Neutrophil (primary cell): Measurements from ENCODE around the gene VEZT.

ENCODE experiments used
- H3K27ac ChIP-seq: fragments of 200-600 bp; sonication (generic); 2 replicates; pipeline ENCODE4 v1.5.1; 2016; ENCODE audit warnings: mild to moderate bottlenecking, moderate library complexity
- H3K27me3 ChIP-seq: fragments of 200-600 bp; sonication (generic); 2 replicates; pipeline ENCODE4 v1.6.0; 2016; ENCODE audit warnings: mild to moderate bottlenecking
- H3K36me3 ChIP-seq: fragments of 200-600 bp; sonication (generic); 2 replicates; pipeline ENCODE4 v1.5.1; 2017
- H3K4me1 ChIP-seq, 2 experiments: fragments of 200-600 bp in 1 of 2; sonication (generic) in 1 of 2; 1 replicate in 1 of 2; 2 replicates in 1 of 2; pipeline versions ENCODE4 v1.5.1 to v1.6.1; 2013 to 2016; ENCODE audit warnings: low read depth in 1 of 2, low read length in 1 of 2, mild to moderate bottlenecking in 1 of 2, moderate library complexity in 1 of 2; ENCODE audit not compliant: control insufficient read depth in 1 of 2, insufficient read depth in 1 of 2
- H3K4me3 ChIP-seq, 2 experiments: fragments of 200-600 bp in 1 of 2; sonication (generic) in 1 of 2; 1 replicate in 1 of 2; 2 replicates in 1 of 2; pipeline ENCODE4 v1.5.1; 2013 to 2016; ENCODE audit warnings: low read depth in 1 of 2, low read length in 1 of 2, mild to moderate bottlenecking in 1 of 2, moderate library complexity in 1 of 2
- H3K9me3 ChIP-seq: fragments of 200-600 bp; sonication (generic); 2 replicates; pipeline ENCODE4 v1.5.1; 2016
- TF ChIP-seq, protein P1 (sequence below): fragments of 200-600 bp; sonication (generic); IDR thresholded peaks from 2 replicates; pipeline ENCODE4 v1.5.1; 2016; ENCODE audit warnings: antibody characterized with exemption

The VEZT gene

DNA sequence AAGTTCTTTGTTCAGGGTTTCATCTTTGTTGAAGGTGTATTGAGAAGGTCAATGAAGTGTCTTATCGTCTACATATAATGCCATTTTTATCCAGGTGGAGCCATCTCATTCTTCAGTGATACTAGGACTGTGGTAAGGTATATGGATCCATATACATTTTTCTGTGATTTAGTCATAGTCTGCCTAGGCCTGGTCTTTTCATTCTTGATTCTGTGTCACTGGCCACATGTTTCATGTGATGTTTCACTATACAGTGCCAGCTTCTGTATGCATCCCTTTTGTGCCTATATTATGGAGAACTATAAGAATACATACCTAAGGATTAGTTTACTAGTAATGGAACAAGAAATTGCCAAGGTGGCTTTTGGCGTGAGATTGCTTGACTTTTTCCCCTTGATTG is 40.5 kb downstream of the VEZT start:
- H3K27ac ChIP-seq, result no peak overlapping the region
- no peaks in the 10 kb centered on the region for H3K27me3 ChIP-seq
- H3K4me1 ChIP-seq, result peaks cover 0 to 3% of the 10 kb centered on the region in 2 experiments
- TF ChIP-seq, protein P1, sequence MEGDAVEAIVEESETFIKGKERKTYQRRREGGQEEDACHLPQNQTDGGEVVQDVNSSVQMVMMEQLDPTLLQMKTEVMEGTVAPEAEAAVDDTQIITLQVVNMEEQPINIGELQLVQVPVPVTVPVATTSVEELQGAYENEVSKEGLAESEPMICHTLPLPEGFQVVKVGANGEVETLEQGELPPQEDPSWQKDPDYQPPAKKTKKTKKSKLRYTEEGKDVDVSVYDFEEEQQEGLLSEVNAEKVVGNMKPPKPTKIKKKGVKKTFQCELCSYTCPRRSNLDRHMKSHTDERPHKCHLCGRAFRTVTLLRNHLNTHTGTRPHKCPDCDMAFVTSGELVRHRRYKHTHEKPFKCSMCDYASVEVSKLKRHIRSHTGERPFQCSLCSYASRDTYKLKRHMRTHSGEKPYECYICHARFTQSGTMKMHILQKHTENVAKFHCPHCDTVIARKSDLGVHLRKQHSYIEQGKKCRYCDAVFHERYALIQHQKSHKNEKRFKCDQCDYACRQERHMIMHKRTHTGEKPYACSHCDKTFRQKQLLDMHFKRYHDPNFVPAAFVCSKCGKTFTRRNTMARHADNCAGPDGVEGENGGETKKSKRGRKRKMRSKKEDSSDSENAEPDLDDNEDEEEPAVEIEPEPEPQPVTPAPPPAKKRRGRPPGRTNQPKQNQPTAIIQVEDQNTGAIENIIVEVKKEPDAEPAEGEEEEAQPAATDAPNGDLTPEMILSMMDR, result no peak
- H3K9me3 ChIP-seq, result no peaks in the 10 kb centered on the region
- peaks cover 19% of the 10 kb centered on the region for H3K36me3 ChIP-seq
- no peak overlapping the region for H3K4me3 ChIP-seq

DNA sequence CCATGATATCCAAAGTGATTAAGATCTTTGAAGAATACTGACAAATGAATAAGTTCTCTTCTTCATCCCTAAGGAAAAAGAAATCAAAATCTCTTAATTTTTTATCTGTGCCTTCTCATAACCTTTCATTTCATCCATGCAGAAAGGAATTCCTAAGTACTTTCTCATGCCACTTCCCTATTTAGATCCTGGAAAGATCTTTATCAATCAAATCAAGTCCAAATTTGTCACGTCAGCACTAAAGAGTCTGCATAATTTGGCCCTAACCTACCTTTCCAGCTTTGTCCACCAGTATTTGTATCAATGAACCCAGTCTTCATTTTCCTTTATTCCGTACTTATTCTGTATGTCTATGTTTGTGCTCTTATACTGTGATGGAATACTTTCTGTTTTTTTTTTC is 41.2 kb downstream of the VEZT start:
- H3K36me3 ChIP-seq, result peaks cover 19% of the 10 kb centered on the region
- no peaks in the 10 kb centered on the region for H3K27me3 ChIP-seq
- H3K4me1 ChIP-seq, result peaks cover 0 to 3% of the 10 kb centered on the region in 2 experiments
- TF ChIP-seq, protein P1, result no peak
- H3K4me3 ChIP-seq, result no peak overlapping the region
- H3K27ac ChIP-seq, result no peak overlapping the region
- no peaks in the 10 kb centered on the region for H3K9me3 ChIP-seq

DNA sequence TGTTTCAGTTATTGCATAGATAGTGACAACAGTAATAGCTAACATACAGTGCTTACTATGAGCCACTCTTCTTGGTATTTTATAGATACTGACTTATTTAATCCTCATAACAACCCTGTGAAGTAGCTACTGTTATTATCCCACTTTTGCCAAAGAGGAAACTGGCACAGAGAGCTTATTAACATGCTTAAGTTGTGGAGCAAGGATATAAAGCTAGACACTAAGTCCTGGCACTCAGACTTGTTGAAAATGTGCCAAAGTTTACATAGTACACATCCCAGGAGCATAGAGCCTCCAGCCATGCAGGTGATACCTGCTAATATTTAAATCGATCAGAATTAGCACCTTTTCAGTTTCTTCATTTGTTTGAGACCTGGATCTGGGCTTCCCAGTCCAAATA is 41.8 kb downstream of the VEZT start:
- no peaks in the 10 kb centered on the region for H3K27me3 ChIP-seq
- no peaks in the 10 kb centered on the region for H3K9me3 ChIP-seq
- H3K4me1 ChIP-seq, result peaks cover 0 to 3% of the 10 kb centered on the region in 2 experiments
- TF ChIP-seq, protein P1, result no peak
- peaks cover 19% of the 10 kb centered on the region for H3K36me3 ChIP-seq
- no peak overlapping the region for H3K27ac ChIP-seq
- no peak overlapping the region for H3K4me3 ChIP-seq

DNA sequence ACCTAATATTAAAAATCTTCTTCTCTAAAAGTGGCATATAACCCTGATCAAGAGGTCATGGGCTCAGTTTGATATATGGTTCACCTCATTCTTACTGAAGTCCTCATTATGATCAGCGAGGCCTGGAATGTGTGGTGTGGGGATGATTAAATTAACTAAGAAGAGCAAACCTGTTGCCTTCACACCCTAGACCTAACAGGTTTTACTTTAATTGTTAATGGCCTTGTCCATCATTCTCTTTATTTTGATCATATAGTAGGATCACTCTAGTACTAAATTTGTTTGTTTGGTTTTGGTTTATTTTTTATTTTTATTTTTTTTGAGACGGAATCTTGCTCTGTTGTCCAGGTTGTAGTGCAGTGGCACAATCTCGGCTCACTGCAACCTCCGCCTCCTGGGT is 43.5 kb downstream of the VEZT start:
- Histone ChIP-seq H3K4me1 (peaks cover 0 to 3% of the 10 kb centered on the region in 2 experiments), H3K27ac (no peak overlapping the region), H3K9me3 (no peaks in the 10 kb centered on the region), H3K4me3 (no peak overlapping the region), H3K27me3 (no peaks in the 10 kb centered on the region), H3K36me3 (peaks cover 12% of the 10 kb centered on the region)
- TF ChIP-seq, protein P1, result no peak

DNA sequence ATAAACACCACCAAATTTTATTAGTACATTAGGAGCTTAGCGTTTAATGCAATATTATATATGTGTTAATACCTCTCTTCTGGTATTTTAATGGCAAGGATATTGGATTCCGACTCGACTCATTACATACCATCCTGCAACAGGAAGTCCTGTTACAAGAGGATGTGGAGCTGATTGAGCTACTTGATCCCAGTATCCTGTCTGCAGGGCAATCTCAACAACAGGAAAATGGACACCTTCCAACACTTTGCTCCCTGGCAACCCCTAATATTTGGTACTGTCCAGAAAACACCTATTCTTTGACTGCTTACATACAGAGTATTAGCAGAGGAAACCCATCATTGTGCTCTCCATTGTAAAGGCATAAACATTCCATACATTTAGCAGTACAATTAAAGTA is 45.2 kb downstream of the VEZT start:
- H3K9me3 ChIP-seq, result no peaks in the 10 kb centered on the region
- no peaks in the 10 kb centered on the region for H3K27me3 ChIP-seq
- H3K36me3 ChIP-seq, result peaks cover 22% of the 10 kb centered on the region
- peaks cover 0 to 3% of the 10 kb centered on the region in 2 experiments for H3K4me1 ChIP-seq
- TF ChIP-seq, protein P1, result no peak
- H3K27ac ChIP-seq, result no peak overlapping the region
- no peak overlapping the region for H3K4me3 ChIP-seq

DNA sequence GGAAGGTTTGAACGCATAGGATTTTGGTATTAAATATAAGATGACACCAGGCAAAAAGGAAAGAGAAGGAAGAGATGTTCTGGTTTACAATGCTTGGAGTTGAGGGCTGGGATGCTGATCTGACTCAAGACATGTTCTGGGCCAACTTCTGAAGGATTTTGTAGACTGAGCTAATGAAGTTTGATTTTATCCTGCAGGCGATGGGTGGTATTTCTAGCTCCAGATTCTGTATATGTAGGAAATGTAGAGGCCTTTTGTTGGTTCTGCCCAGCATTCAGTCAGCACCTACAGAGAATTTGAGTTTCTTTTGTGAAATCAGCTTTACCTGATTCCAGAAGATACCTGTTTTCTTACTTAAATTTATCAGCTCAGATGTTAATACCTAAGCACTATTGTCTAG is 48.2 kb downstream of the VEZT start:
- Histone ChIP-seq H3K36me3 (peaks cover 18% of the 10 kb centered on the region), H3K27ac (no peak overlapping the region)
- TF ChIP-seq, protein P1, result no peak

More for the DNA sequence above, 48.2 kb downstream of the VEZT start:
- H3K4me3 ChIP-seq, result no peak overlapping the region
- H3K9me3 ChIP-seq, result no peaks in the 10 kb centered on the region
- H3K4me1 ChIP-seq, result peaks cover 0 to 3% of the 10 kb centered on the region in 2 experiments
- H3K27me3 ChIP-seq, result no peaks in the 10 kb centered on the region
